ENCODE results near the gene ASIP.

DNA sequence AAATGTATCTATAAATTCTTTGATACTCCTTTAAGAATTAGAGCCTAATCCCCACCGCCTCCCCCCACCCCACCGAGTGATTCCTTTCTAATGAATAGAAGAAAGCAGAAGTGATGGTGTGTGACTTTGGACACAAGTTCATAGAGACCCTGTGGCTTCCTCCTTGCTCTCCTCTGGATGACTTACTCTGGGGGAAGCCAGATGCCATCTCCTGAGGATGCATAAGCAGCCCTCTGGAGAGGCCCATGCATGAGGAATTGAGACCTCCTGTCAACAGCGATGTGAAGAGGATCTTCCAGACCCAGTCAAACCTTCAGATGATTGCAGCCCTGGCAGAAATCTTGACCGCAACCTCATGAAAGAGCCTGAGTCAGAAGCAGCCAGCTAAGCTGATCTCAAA, 40.8 kb downstream of the ASIP start:
- TF ChIP-seq, protein P1, sequence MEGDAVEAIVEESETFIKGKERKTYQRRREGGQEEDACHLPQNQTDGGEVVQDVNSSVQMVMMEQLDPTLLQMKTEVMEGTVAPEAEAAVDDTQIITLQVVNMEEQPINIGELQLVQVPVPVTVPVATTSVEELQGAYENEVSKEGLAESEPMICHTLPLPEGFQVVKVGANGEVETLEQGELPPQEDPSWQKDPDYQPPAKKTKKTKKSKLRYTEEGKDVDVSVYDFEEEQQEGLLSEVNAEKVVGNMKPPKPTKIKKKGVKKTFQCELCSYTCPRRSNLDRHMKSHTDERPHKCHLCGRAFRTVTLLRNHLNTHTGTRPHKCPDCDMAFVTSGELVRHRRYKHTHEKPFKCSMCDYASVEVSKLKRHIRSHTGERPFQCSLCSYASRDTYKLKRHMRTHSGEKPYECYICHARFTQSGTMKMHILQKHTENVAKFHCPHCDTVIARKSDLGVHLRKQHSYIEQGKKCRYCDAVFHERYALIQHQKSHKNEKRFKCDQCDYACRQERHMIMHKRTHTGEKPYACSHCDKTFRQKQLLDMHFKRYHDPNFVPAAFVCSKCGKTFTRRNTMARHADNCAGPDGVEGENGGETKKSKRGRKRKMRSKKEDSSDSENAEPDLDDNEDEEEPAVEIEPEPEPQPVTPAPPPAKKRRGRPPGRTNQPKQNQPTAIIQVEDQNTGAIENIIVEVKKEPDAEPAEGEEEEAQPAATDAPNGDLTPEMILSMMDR (IDR thresholded peaks at IDR 0.05; ENCODE audit: low read length) = no peak
- no peak for TF ChIP-seq EZH2phosphoT487 (IDR thresholded peaks at IDR 0.05; ENCODE audit: low read length)
